ENCODE measurements around the gene GAK. TPM values are rescaled to one million over a fixed set of nuclear protein-coding genes. Genes with fewer than 3 reads are reported as not detected.

Gene GAK
- total RNA-seq, 2 donors from 2014 or later: 104 to 121 TPM

DNA sequence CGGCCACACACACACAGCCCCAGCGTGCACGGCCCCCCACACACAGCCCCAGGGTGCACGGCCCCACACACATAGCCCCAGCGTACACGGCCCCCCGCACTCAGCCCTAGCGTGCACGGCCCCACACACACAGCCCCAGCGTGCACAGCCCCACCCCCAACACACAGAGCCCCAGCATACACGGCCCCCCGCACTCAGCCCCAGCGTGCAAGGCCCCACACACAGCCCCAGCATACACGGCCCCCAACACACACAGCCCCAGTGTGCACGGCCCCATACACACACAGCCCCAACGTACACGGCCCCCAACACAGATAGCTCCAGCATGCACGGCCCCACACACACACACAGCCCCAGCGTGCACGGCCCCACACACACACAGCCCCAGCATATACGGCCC is 17.6 kb downstream of the GAK start:
- H3K27me3 Mint-ChIP-seq (ENCODE audit: insufficient read depth): no peaks in the 10 kb centered on the region
- H3K36me3 Mint-ChIP-seq (ENCODE audit: low read depth): peaks cover 15% of the 10 kb centered on the region
- H3K4me1 Mint-ChIP-seq: peaks cover 10% of the 10 kb centered on the region
- H3K4me1 ChIP-seq (ENCODE audit: control insufficient read depth, insufficient read depth, low read length): no peaks in the 10 kb centered on the region
- H3K27ac Mint-ChIP-seq: no peak overlapping the region
- H3K36me3 ChIP-seq (ENCODE audit: control insufficient read depth, insufficient read depth, low read length): peaks cover 13% of the 10 kb centered on the region
- no peak overlapping the region for H3K4me3 ChIP-seq (ENCODE audit: low read length)
- WGBS, 2 experiments (ENCODE audit: insufficient coverage in 1 of 2, insufficient read length in 1 of 2): 90 to 100% methylated on average over 4 to 17 of the region's 21 CpGs
- H3K27ac ChIP-seq (ENCODE audit: low read depth, low read length): no peak overlapping the region
- H3K9ac ChIP-seq (ENCODE audit: extremely low read depth, low read length, poor library complexity, severe bottlenecking): no peak overlapping the region
- H3K27me3 ChIP-seq (ENCODE audit: control insufficient read depth, insufficient read depth, low read length, poor library complexity, severe bottlenecking): no peaks in the 10 kb centered on the region
- H3K4me3 Mint-ChIP-seq: no peak overlapping the region
- H3K9me3 ChIP-seq (ENCODE audit: control insufficient read depth, low read length): peaks cover 3% of the 10 kb centered on the region
- TF ChIP-seq, protein P1, sequence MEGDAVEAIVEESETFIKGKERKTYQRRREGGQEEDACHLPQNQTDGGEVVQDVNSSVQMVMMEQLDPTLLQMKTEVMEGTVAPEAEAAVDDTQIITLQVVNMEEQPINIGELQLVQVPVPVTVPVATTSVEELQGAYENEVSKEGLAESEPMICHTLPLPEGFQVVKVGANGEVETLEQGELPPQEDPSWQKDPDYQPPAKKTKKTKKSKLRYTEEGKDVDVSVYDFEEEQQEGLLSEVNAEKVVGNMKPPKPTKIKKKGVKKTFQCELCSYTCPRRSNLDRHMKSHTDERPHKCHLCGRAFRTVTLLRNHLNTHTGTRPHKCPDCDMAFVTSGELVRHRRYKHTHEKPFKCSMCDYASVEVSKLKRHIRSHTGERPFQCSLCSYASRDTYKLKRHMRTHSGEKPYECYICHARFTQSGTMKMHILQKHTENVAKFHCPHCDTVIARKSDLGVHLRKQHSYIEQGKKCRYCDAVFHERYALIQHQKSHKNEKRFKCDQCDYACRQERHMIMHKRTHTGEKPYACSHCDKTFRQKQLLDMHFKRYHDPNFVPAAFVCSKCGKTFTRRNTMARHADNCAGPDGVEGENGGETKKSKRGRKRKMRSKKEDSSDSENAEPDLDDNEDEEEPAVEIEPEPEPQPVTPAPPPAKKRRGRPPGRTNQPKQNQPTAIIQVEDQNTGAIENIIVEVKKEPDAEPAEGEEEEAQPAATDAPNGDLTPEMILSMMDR (conservative IDR thresholded peaks at IDR 0.05): no peak
- no peak for DNase-seq
- H3K9me3 Mint-ChIP-seq: no peaks in the 10 kb centered on the region

DNA sequence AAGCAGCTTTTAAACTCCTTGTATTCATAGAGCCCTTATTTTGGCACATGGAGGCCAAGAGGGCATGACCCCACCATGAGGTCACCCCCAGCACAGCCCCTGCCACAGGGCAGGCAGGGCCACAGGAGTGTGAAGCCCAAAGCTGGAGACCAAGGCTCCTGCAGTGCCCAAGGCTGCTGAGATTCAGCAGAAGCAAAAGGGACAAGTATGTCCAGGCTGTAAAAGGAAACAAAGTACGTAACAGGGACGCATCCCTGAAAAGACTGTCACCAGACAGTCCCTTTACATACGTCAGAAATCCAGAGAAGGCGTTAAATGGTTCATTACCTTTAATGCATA is 18.9 kb downstream of the GAK start:
- no peak for DNase-seq
- H3K36me3 ChIP-seq (ENCODE audit: control insufficient read depth, insufficient read depth, low read length): peaks cover 13% of the 10 kb centered on the region
- H3K9ac ChIP-seq (ENCODE audit: extremely low read depth, low read length, poor library complexity, severe bottlenecking): no peak overlapping the region
- H3K9me3 Mint-ChIP-seq: no peaks in the 10 kb centered on the region
- H3K36me3 Mint-ChIP-seq (ENCODE audit: low read depth): peaks cover 19% of the 10 kb centered on the region
- peaks cover 3% of the 10 kb centered on the region for H3K9me3 ChIP-seq (ENCODE audit: control insufficient read depth, low read length)
- H3K27me3 ChIP-seq (ENCODE audit: control insufficient read depth, insufficient read depth, low read length, poor library complexity, severe bottlenecking): no peaks in the 10 kb centered on the region
- H3K4me3 Mint-ChIP-seq: no peak overlapping the region
- no peak overlapping the region for H3K4me3 ChIP-seq (ENCODE audit: low read length)
- no peaks in the 10 kb centered on the region for H3K27me3 Mint-ChIP-seq (ENCODE audit: insufficient read depth)
- no peak overlapping the region for H3K27ac ChIP-seq (ENCODE audit: low read depth, low read length)
- no peak overlapping the region for H3K27ac Mint-ChIP-seq
- TF ChIP-seq, protein P1 (conservative IDR thresholded peaks at IDR 0.05): no peak
- H3K4me1 Mint-ChIP-seq: peaks cover 10% of the 10 kb centered on the region
- H3K4me1 ChIP-seq (ENCODE audit: control insufficient read depth, insufficient read depth, low read length): no peaks in the 10 kb centered on the region
- WGBS, 2 experiments (ENCODE audit: insufficient coverage in 1 of 2, insufficient read length in 1 of 2): 92 to 93% methylated on average over 4 of the region's 4 CpGs

DNA sequence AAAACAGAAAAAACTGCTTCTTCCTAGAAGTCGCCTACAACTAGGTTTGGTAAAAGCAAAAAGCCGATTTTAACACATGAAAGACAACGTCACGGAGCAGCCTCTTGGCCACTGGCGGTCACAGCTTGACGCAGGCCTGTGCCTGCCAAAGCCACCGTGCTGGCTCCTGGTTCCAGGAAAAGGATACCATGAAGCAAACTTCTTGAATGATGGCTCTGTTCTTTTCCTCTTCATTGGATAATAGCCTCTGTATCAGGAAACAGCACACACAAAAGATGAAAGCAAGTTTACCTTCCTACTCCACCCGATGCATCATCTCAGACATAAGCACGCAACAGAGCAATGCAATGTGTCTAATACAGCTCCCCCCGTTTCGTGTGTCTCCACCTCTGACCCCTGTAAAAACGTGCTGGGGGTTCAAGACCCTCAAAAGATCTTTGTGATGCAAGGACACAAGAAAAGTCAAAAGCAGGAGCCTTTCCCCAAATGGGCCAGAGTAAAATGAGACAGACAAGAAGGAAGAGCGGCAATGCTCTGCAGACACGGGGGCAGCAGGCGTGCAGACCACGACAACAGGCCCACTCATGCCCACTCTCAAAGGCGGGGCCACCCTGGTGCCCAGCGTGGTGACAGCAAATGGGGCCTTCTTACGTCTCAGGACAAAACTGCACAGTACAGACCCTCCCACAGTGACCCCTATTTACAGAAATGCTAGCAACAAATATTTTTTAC is 19.4 kb downstream of the GAK start:
- Mint-ChIP-seq H3K4me3 (no peak overlapping the region), H3K27ac (peak overlapping the region; percentile 4), H3K27me3 (ENCODE audit: insufficient read depth) (no peaks in the 10 kb centered on the region), H3K36me3 (ENCODE audit: low read depth) (peaks cover 19% of the 10 kb centered on the region), H3K9me3 (no peaks in the 10 kb centered on the region), H3K4me1 (peaks cover 10% of the 10 kb centered on the region)
- Histone ChIP-seq H3K27ac (ENCODE audit: low read depth, low read length) (no peak overlapping the region), H3K36me3 (ENCODE audit: control insufficient read depth, insufficient read depth, low read length) (peaks cover 13% of the 10 kb centered on the region), H3K4me3 (ENCODE audit: low read length) (no peak overlapping the region), H3K9me3 (ENCODE audit: control insufficient read depth, low read length) (no peaks in the 10 kb centered on the region), H3K9ac (ENCODE audit: extremely low read depth, low read length, poor library complexity, severe bottlenecking) (no peak overlapping the region), H3K27me3 (ENCODE audit: control insufficient read depth, insufficient read depth, low read length, poor library complexity, severe bottlenecking) (no peaks in the 10 kb centered on the region), H3K4me1 (ENCODE audit: control insufficient read depth, insufficient read depth, low read length) (no peaks in the 10 kb centered on the region)
- 81 to 84% methylated on average over 18 to 19 of the region's 19 CpGs for WGBS, 2 experiments (ENCODE audit: insufficient coverage in 1 of 2, insufficient read length in 1 of 2)
- TF ChIP-seq, protein P1 (conservative IDR thresholded peaks at IDR 0.05): no peak
- DNase-seq: no peak
